ENCODE data around the gene TFRC. TPM values are rescaled to one million over a fixed set of nuclear protein-coding genes. Genes with fewer than 3 reads are reported as not detected.

The TFRC gene
- total and polyA plus RNA-seq, 2 experiments from 2014 or later: 35.5 to 187 TPM

DNA sequence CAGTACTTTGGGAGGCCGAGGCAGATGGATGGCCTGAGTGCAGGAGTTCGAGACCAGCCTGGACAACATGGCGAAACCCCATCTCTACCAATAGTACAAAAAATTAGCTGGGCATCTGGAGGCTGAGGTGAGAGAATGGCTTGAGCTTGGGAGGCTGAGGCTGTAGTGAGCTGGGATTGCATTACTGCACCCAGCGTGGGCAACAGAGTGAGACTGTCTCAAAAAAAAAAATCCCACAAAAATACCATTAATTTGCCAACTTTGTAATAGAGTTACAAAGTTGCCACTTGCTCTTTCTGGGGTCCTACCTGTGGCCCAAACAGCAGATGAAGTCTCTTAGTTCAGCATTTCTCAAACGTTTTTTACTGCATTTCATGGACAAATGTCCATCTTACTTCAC is 6.0 kb upstream of the TFRC start:
- Mint-ChIP-seq H3K4me3 (no peak overlapping the region), H3K27ac (no peak overlapping the region), H3K9me3 (no peaks in the 10 kb centered on the region), H3K36me3 (ENCODE audit: low read depth) (no peaks in the 10 kb centered on the region), H3K4me1 (no peaks in the 10 kb centered on the region), H3K27me3 (ENCODE audit: insufficient read depth, low read depth, poor library complexity) (no peaks in the 10 kb centered on the region)
- Histone ChIP-seq H3K36me3 (ENCODE audit: insufficient read depth) (no peaks in the 10 kb centered on the region), H3K79me2 (replicated peaks; ENCODE audit: insufficient read depth) (no peaks in the 10 kb centered on the region), H3K4me3 (no peak overlapping the region), H3K4me2 (no peak overlapping the region), H2AFZ (no peak overlapping the region), H3F3A (replicated peaks; ENCODE audit: low read depth) (no peaks in the 10 kb centered on the region), H3K27ac (ENCODE audit: low read depth) (no peak overlapping the region), H3K4me1 (ENCODE audit: insufficient read depth) (no peaks in the 10 kb centered on the region; the same call in 1 of the 2 replicates), H3K27me3 (ENCODE audit: insufficient read depth) (peaks cover 2% of the 10 kb centered on the region; the same call in 1 of the 2 replicates), H4K20me1 (replicated peaks; ENCODE audit: insufficient read depth) (no peaks in the 10 kb centered on the region), H3K9me2 (ENCODE audit: insufficient read depth) (no peaks in the 10 kb centered on the region)
- ATAC-seq (no peak), DNase-seq (ENCODE audit: low spot score) (no peak)
- TF ChIP-seq ZNF114 (CRISPR knock-in tag; IDR thresholded peaks at IDR 0.05): no peak
- TF ChIP-seq POLR2AphosphoS5 (IDR thresholded peaks at IDR 0.05; ENCODE audit: low read depth): no peak
- TF ChIP-seq, protein P1, sequence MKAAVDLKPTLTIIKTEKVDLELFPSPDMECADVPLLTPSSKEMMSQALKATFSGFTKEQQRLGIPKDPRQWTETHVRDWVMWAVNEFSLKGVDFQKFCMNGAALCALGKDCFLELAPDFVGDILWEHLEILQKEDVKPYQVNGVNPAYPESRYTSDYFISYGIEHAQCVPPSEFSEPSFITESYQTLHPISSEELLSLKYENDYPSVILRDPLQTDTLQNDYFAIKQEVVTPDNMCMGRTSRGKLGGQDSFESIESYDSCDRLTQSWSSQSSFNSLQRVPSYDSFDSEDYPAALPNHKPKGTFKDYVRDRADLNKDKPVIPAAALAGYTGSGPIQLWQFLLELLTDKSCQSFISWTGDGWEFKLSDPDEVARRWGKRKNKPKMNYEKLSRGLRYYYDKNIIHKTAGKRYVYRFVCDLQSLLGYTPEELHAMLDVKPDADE (IDR thresholded peaks at IDR 0.05): no peak
- TF ChIP-seq CREB1 (CRISPR knock-in tag; IDR thresholded peaks at IDR 0.05; ENCODE audit: low read depth): no peak
- TF ChIP-seq, protein P2, sequence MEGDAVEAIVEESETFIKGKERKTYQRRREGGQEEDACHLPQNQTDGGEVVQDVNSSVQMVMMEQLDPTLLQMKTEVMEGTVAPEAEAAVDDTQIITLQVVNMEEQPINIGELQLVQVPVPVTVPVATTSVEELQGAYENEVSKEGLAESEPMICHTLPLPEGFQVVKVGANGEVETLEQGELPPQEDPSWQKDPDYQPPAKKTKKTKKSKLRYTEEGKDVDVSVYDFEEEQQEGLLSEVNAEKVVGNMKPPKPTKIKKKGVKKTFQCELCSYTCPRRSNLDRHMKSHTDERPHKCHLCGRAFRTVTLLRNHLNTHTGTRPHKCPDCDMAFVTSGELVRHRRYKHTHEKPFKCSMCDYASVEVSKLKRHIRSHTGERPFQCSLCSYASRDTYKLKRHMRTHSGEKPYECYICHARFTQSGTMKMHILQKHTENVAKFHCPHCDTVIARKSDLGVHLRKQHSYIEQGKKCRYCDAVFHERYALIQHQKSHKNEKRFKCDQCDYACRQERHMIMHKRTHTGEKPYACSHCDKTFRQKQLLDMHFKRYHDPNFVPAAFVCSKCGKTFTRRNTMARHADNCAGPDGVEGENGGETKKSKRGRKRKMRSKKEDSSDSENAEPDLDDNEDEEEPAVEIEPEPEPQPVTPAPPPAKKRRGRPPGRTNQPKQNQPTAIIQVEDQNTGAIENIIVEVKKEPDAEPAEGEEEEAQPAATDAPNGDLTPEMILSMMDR (conservative IDR thresholded peaks at IDR 0.05; ENCODE audit: low read depth in 2 of 2): no peak
- TF ChIP-seq JUNB (IDR thresholded peaks at IDR 0.05; ENCODE audit: unreplicated experiment): no peak
- no peak for TF ChIP-seq STAT1 (IDR thresholded peaks at IDR 0.05; ENCODE audit: unreplicated experiment)
- TF ChIP-seq, protein P3, sequence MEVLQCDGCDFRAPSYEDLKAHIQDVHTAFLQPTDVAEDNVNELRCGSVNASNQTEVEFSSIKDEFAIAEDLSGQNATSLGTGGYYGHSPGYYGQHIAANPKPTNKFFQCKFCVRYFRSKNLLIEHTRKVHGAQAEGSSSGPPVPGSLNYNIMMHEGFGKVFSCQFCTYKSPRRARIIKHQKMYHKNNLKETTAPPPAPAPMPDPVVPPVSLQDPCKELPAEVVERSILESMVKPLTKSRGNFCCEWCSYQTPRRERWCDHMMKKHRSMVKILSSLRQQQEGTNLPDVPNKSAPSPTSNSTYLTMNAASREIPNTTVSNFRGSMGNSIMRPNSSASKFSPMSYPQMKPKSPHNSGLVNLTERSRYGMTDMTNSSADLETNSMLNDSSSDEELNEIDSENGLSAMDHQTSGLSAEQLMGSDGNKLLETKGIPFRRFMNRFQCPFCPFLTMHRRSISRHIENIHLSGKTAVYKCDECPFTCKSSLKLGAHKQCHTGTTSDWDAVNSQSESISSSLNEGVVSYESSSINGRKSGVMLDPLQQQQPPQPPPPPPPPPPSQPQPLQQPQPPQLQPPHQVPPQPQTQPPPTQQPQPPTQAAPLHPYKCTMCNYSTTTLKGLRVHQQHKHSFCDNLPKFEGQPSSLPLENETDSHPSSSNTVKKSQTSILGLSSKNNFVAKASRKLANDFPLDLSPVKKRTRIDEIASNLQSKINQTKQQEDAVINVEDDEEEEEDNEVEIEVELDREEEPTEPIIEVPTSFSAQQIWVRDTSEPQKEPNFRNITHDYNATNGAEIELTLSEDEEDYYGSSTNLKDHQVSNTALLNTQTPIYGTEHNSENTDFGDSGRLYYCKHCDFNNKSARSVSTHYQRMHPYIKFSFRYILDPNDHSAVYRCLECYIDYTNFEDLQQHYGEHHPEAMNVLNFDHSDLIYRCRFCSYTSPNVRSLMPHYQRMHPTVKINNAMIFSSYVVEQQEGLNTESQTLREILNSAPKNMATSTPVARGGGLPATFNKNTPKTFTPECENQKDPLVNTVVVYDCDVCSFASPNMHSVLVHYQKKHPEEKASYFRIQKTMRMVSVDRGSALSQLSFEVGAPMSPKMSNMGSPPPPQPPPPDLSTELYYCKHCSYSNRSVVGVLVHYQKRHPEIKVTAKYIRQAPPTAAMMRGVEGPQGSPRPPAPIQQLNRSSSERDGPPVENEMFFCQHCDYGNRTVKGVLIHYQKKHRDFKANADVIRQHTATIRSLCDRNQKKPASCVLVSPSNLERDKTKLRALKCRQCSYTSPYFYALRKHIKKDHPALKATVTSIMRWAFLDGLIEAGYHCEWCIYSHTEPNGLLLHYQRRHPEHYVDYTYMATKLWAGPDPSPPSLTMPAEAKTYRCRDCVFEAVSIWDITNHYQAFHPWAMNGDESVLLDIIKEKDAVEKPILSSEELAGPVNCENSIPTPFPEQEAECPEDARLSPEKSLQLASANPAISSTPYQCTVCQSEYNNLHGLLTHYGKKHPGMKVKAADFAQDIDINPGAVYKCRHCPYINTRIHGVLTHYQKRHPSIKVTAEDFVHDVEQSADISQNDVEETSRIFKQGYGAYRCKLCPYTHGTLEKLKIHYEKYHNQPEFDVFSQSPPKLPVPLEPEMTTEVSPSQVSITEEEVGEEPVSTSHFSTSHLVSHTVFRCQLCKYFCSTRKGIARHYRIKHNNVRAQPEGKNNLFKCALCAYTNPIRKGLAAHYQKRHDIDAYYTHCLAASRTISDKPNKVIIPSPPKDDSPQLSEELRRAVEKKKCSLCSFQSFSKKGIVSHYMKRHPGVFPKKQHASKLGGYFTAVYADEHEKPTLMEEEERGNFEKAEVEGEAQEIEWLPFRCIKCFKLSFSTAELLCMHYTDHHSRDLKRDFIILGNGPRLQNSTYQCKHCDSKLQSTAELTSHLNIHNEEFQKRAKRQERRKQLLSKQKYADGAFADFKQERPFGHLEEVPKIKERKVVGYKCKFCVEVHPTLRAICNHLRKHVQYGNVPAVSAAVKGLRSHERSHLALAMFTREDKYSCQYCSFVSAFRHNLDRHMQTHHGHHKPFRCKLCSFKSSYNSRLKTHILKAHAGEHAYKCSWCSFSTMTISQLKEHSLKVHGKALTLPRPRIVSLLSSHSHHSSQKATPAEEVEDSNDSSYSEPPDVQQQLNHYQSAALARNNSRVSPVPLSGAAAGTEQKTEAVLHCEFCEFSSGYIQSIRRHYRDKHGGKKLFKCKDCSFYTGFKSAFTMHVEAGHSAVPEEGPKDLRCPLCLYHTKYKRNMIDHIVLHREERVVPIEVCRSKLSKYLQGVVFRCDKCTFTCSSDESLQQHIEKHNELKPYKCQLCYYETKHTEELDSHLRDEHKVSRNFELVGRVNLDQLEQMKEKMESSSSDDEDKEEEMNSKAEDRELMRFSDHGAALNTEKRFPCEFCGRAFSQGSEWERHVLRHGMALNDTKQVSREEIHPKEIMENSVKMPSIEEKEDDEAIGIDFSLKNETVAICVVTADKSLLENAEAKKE (CRISPR knock-in tag; IDR thresholded peaks at IDR 0.05): no peak
- TF ChIP-seq EZH2 (IDR thresholded peaks at IDR 0.05; ENCODE audit: low read depth, unreplicated experiment): no peak
- no peak for TF ChIP-seq EZH2phosphoT487 (IDR thresholded peaks at IDR 0.05; ENCODE audit: unreplicated experiment)
